Mesenchymal stem cell (in vitro differentiated cells and primary cell): ENCODE measurements around the gene TTBK1.

Experiments used
- DNase-seq: peaks from one replicate; pipeline ENCODE4 v3.0.0-alpha.2; 2013
- H2AFZ ChIP-seq: one replicate; pipeline ENCODE4 v1.6.1; 2013; ENCODE audit warnings: low read depth, mild to moderate bottlenecking, control low read depth, inconsistent platforms, low read length, moderate library complexity
- H2AK5ac ChIP-seq: 2 replicates; pipeline ENCODE4 v1.6.1; 2013; ENCODE audit warnings: low read length, moderate library complexity, mild to moderate bottlenecking, inconsistent platforms; ENCODE audit not compliant: severe bottlenecking
- H2BK120ac ChIP-seq: one replicate; pipeline ENCODE4 v1.6.1; 2013; ENCODE audit warnings: low read depth, mild to moderate bottlenecking, inconsistent platforms, low read length, moderate library complexity
- H2BK12ac ChIP-seq, 2 experiments: one replicate each; pipeline ENCODE4 v1.6.1; 2013; ENCODE audit warnings: inconsistent platforms in 2 of 2, low read length in 2 of 2, mild to moderate bottlenecking in 2 of 2, moderate library complexity in 2 of 2, control low read depth in 1 of 2
- H2BK15ac ChIP-seq: one replicate; pipeline ENCODE4 v1.6.1; 2013; ENCODE audit warnings: mild to moderate bottlenecking, low read depth, inconsistent platforms; ENCODE audit not compliant: poor library complexity, severe bottlenecking
- H2BK5ac ChIP-seq: 2 replicates; pipeline ENCODE4 v1.6.1; 2013; ENCODE audit warnings: low read depth, mild to moderate bottlenecking, low read length, control low read depth, inconsistent platforms; ENCODE audit not compliant: poor library complexity, severe bottlenecking
- H3K14ac ChIP-seq, 2 experiments: one replicate each; pipeline ENCODE4 v1.6.1; 2013; ENCODE audit warnings: inconsistent platforms in 2 of 2, low read length in 2 of 2, control low read depth in 1 of 2, mild to moderate bottlenecking in 1 of 2, moderate library complexity in 1 of 2
- H3K18ac ChIP-seq, 2 experiments: one replicate each; pipeline ENCODE4 v1.6.1; 2013; ENCODE audit warnings: inconsistent platforms in 2 of 2, low read length in 2 of 2, control low read depth in 1 of 2, low read depth in 1 of 2, mild to moderate bottlenecking in 1 of 2
- H3K23ac ChIP-seq, 2 experiments: one replicate each; pipeline ENCODE4 v1.6.1; 2013; ENCODE audit warnings: inconsistent platforms in 2 of 2, low read length in 2 of 2, mild to moderate bottlenecking in 2 of 2, moderate library complexity in 2 of 2, control low read depth in 1 of 2
- H3K27ac ChIP-seq: 2 replicates; pipeline ENCODE4 v1.5.1; 2013; ENCODE audit warnings: mild to moderate bottlenecking, moderate library complexity, low read length, control low read depth, inconsistent platforms; ENCODE audit not compliant: poor library complexity, severe bottlenecking
- H3K27me3 ChIP-seq, 2 experiments: 2 replicates each; pipeline versions ENCODE4 v1.6.1 to v1.7.0; 2013; ENCODE audit warnings: low read length in 2 of 2, mild to moderate bottlenecking in 2 of 2, moderate library complexity in 2 of 2, control low read depth in 1 of 2, inconsistent platforms in 1 of 2; ENCODE audit not compliant: control insufficient read depth in 1 of 2, insufficient read depth in 1 of 2
- H3K36me3 ChIP-seq, 2 experiments: 2 replicates each; pipeline versions ENCODE4 v1.6.1 to v1.7.0; 2013; ENCODE audit warnings: low read length in 2 of 2, control low read depth in 1 of 2, inconsistent platforms in 1 of 2, low read depth in 1 of 2, mild to moderate bottlenecking in 1 of 2; ENCODE audit not compliant: insufficient read depth in 2 of 2, control insufficient read depth in 1 of 2
- H3K4ac ChIP-seq, 2 experiments: one replicate each; pipeline ENCODE4 v1.6.1; 2013; ENCODE audit warnings: inconsistent platforms in 2 of 2, low read length in 2 of 2, mild to moderate bottlenecking in 2 of 2, moderate library complexity in 2 of 2, control low read depth in 1 of 2, low read depth in 1 of 2
- H3K4me1 ChIP-seq: 2 replicates; pipeline ENCODE4 v1.6.1; 2013; ENCODE audit warnings: low read depth, low read length, control low read depth; ENCODE audit not compliant: control insufficient read depth, insufficient read depth
- H3K4me2 ChIP-seq: 2 replicates; pipeline ENCODE4 v1.6.1; 2013; ENCODE audit warnings: low read length, mild to moderate bottlenecking, inconsistent platforms; ENCODE audit not compliant: poor library complexity, severe bottlenecking
- H3K4me3 ChIP-seq, 2 experiments: 2 replicates each; pipeline versions ENCODE4 v1.5.1 to v1.7.0; 2013; ENCODE audit warnings: low read length in 2 of 2, mild to moderate bottlenecking in 2 of 2, control low read depth in 1 of 2, low read depth in 1 of 2; ENCODE audit not compliant: insufficient read depth in 1 of 2
- H3K79me1 ChIP-seq: replicated peaks from 2 replicates; pipeline ENCODE4 v1.6.1; 2013; ENCODE audit warnings: mild to moderate bottlenecking, control low read depth, low read length, inconsistent platforms; ENCODE audit not compliant: poor library complexity, severe bottlenecking
- H3K9ac ChIP-seq: 2 replicates; pipeline ENCODE4 v1.7.0; 2013; ENCODE audit warnings: mild to moderate bottlenecking, low read length, moderate library complexity
- H3K9me3 ChIP-seq: 2 replicates; pipeline ENCODE4 v1.7.0; 2013; ENCODE audit warnings: mild to moderate bottlenecking, low read length; ENCODE audit not compliant: control insufficient read depth
- H4K8ac ChIP-seq: one replicate; pipeline ENCODE4 v1.6.1; 2013; ENCODE audit warnings: inconsistent platforms, mild to moderate bottlenecking, low read length, moderate library complexity
- H4K91ac ChIP-seq: one replicate; pipeline ENCODE4 v1.6.1; 2013; ENCODE audit warnings: mild to moderate bottlenecking, low read length, inconsistent platforms
- whole genome bisulfite sequencing: methylation state at CpG from one replicate; pipeline ENCODE4 v1.1.7; 2013; ENCODE audit warnings: mixed read lengths; 5-methylcytosine and 5-hydroxymethylcytosine counted together

Gene TTBK1

DNA sequence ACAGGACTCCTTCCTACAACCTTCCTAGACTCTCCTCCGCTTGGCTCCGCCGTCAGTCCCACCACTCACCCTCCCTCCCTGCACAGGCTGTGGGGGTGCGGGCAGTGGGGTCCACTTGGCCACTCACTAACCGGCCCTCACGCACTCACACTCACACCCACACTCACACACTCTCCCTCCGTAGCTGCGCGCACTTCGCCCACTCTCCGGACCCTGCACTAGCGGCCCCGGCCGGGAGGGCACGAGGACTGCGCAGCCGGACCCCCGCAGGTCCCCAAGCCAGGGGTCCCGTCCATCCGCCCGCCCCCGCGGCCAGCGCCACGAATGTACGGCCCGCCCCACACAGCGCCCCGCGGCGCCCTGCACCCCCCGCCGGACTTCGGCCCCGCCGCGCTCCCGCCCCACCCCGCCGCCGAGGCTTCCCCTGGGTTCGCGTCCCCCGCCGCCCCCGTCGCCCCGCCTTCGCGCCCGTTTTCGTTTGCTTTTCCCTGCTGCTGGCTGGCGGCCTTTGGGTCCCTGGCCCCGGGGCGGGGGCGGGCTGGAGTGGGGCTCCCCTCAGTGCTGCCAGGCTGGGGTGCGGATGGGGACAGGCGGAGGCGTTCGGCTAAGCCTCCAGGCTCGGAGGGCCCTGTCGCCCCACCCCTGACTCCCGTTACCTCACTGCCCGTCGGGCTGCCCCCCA lies 31.8 kb downstream of the TTBK1 start:
- Histone ChIP-seq H2BK5ac (no peak overlapping the region), H2AFZ (no peak overlapping the region), H4K8ac (no peak overlapping the region), H3K4me2 (peak overlapping the region; percentile 35), H3K18ac (no peak overlapping the region), H2BK120ac (no peak overlapping the region), H3K36me3 (no peaks in the 10 kb centered on the region), H3K23ac (peak overlapping the region in 1 of 2 experiments; percentile 90), H3K4me3 (peak overlapping the region in 1 of 2 experiments; percentile 32), H2BK12ac (no peak overlapping the region), H3K9ac (no peak overlapping the region), H2BK15ac (peak overlapping the region; percentile 8), H3K79me1 (no peaks in the 10 kb centered on the region), H2AK5ac (no peak overlapping the region), H3K14ac (peak overlapping the region in 1 of 2 experiments; percentile 53), H3K4ac (no peak overlapping the region), H3K4me1 (peaks cover 13% of the 10 kb centered on the region), H3K27ac (no peak overlapping the region), H4K91ac (no peak overlapping the region), H3K9me3 (no peaks in the 10 kb centered on the region), H3K27me3 (peaks cover 75 to 87% of the 10 kb centered on the region in 2 experiments)
- no peak for DNase-seq
- 3% methylated on average over 62 of the region's 65 CpGs for WGBS

DNA sequence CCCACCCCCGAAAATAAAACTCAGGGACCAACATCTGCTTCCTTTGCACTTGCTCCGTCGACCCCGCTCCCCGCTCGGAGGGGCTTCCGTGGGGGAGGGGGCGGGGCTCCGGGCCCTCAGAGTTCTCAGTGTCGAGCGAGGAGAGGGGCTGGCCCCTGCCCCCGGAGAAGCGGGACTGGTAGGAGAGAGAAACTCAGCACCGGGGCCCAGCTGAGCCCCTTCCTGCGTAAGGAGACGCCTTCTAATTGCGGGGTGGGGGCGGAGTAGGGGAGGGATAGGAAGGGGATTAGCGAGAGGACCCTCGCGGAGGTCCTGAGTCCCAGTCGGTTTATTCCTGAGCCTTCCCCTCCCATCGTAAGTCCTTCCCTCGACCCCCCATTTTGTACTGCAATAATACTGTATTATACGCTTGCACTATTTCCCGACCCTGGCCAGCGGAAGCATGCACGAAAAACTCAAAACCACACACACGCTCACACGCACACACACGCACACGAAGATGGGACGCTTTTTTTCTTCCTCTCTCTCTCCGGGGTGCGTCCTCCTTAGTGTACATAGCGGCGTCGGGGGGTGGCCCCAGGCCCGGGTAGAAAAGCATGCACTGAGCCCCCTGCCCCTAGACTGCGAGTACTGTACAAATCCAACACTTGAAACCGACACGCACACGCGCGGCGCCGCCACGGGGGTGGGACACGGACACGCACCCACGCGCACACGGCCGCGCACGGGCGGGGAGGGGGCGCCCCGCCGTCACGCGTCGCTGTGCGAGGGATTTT lies 32.7 kb downstream of the TTBK1 start:
- Histone ChIP-seq H4K91ac (no peak overlapping the region), H2BK12ac (no peak overlapping the region), H2BK120ac (no peak overlapping the region), H2AFZ (no peak overlapping the region), H3K14ac (no peak overlapping the region), H3K79me1 (no peaks in the 10 kb centered on the region), H3K4me2 (no peak overlapping the region), H3K18ac (no peak overlapping the region), H3K4me1 (peaks cover 13% of the 10 kb centered on the region), H3K4me3 (no peak overlapping the region), H2AK5ac (no peak overlapping the region), H3K9me3 (no peaks in the 10 kb centered on the region), H3K27ac (no peak overlapping the region), H3K27me3 (peaks cover 75 to 86% of the 10 kb centered on the region in 2 experiments), H3K36me3 (no peaks in the 10 kb centered on the region), H3K23ac (no peak overlapping the region), H2BK5ac (no peak overlapping the region), H2BK15ac (peak overlapping the region; percentile 45), H3K4ac (no peak overlapping the region), H4K8ac (no peak overlapping the region), H3K9ac (no peak overlapping the region)
- DNase-seq, result peak; percentile 47
- 12% methylated on average over 56 of the region's 64 CpGs for WGBS

GRCh38 chr6:43276577-43277305 lies 33.5 kb downstream of the TTBK1 start:
- Histone ChIP-seq H4K8ac (no peak overlapping the region), H2BK5ac (no peak overlapping the region), H3K27ac (no peak overlapping the region), H3K27me3 (peaks cover 75 to 84% of the 10 kb centered on the region in 2 experiments), H3K9ac (no peak overlapping the region), H3K4me3 (no peak overlapping the region), H2AK5ac (no peak overlapping the region), H3K4me2 (no peak overlapping the region), H3K14ac (no peak overlapping the region), H3K18ac (no peak overlapping the region), H3K79me1 (no peaks in the 10 kb centered on the region), H4K91ac (no peak overlapping the region), H3K4me1 (peaks cover 13% of the 10 kb centered on the region), H2BK15ac (no peak overlapping the region), H2BK12ac (no peak overlapping the region), H2AFZ (no peak overlapping the region), H3K23ac (no peak overlapping the region), H2BK120ac (no peak overlapping the region), H3K36me3 (no peaks in the 10 kb centered on the region), H3K9me3 (no peaks in the 10 kb centered on the region), H3K4ac (no peak overlapping the region)
- DNase-seq, result no peak
- WGBS, result 86% methylated on average over 5 of the region's 11 CpGs

DNA sequence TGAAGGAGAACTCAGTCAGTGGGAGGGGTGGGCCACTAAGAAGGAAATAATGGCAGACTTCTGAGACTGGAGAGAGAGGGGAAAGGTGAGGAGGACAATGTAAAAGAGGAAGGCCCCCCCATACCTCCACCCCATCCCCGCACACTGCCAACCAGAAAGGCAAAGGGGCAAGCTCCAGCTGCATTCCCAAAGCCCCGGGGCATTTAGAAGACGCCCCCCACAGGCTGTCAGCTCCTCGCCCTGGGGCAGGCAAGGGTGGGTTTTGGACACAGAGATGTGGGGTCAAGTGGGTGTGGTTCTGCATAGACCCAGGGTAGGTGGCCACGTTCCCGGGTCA lies 34.0 kb downstream of the TTBK1 start:
- no peak overlapping the region for H2BK5ac ChIP-seq
- 92% methylated on average over 5 of the region's 6 CpGs for WGBS
- peaks cover 75 to 84% of the 10 kb centered on the region in 2 experiments for H3K27me3 ChIP-seq
- no peak overlapping the region for H3K18ac ChIP-seq
- H3K23ac ChIP-seq, result no peak overlapping the region
- no peak for DNase-seq
- H3K4me3 ChIP-seq, result no peak overlapping the region
- H3K14ac ChIP-seq, result no peak overlapping the region
- H2AK5ac ChIP-seq, result no peak overlapping the region
- peaks cover 13% of the 10 kb centered on the region for H3K4me1 ChIP-seq
- no peaks in the 10 kb centered on the region for H3K79me1 ChIP-seq
- H3K4ac ChIP-seq, result no peak overlapping the region
- H2BK12ac ChIP-seq, result no peak overlapping the region
- H2AFZ ChIP-seq, result no peak overlapping the region
- H2BK15ac ChIP-seq, result no peak overlapping the region
- H3K9me3 ChIP-seq, result no peaks in the 10 kb centered on the region
- no peak overlapping the region for H3K9ac ChIP-seq
- H3K4me2 ChIP-seq, result no peak overlapping the region
- no peak overlapping the region for H4K8ac ChIP-seq
- no peak overlapping the region for H2BK120ac ChIP-seq
- H4K91ac ChIP-seq, result no peak overlapping the region
- H3K27ac ChIP-seq, result no peak overlapping the region
- H3K36me3 ChIP-seq, result no peaks in the 10 kb centered on the region
